Caki2 (cell line): Measurements from ENCODE around the gene EPB41L5. TPM values are rescaled to one million over a fixed set of nuclear protein-coding genes. Genes with fewer than 3 reads are reported as not detected.
"Not testable (repeated sequence)": the region's sequence is repeated elsewhere in the genome, so short reads cannot be mapped to it uniquely, and the experiment has no call there.

Source experiments
- DNase-seq: peaks from one replicate; pipeline ENCODE4 v3.0.0-alpha.2; 2015; ENCODE audit warnings: low read depth
- in situ Hi-C: cut with HindIII; loops from 2 replicates; pipeline ENCODE4 v1.10.0; 2016; ENCODE audit warnings: low sequenced_read_pairs, low pct_unique_long_range_greater_than_20kb, mixed read lengths
- total RNA-seq: library from RNA; depleted of rRNA; stranded (reverse); fragments of >200 nt; shearing (Covaris generic); gene quantifications from 2 replicates; pipeline ENCODE4 v1.2.3, GENCODE V29; 2014; ENCODE audit warnings: low replicate concordance

EPB41L5 gene
- total RNA-seq, 1 experiment from 2014 or later, result 4.8 TPM

DNA sequence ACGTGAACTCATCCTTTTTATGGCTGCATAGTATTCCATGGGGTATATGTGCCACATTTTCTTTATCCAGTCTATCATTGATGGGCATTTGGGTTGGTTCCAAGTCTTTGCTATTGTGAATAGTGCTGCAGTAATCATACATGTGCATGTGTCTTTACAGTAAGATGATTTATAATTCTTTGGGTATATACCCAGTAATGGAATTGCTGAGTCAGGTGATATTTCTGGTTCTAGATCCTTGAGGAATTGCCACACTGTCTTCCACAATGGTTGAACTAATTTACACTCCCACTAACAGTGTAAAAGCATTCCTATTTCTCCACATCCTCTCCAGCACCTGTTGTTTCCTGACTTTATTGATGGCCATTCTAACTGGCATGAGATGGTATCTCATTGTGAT lies 9.6 kb downstream of the EPB41L5 start:
- in situ Hi-C loops, DNase-seq: not testable (repeated sequence)

DNA sequence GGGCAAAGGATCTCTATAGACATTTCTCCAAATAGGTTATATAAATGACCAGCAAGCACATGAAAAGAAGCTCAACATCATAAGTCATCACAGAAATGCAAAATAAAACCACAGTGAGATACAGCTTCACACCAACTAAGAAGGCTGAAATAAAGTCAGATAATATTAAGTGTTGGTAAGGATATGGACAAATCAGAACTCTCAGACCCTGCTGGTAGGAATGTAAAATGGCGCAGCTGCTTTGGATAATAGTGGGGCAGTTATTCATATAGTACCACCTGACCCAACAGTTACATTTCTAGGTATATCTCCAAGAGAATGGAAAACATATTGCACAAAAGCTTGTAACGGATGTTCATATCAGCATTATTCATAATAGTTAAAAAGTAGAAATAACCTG lies 14.0 kb downstream of the EPB41L5 start:
- no peak for DNase-seq
- in situ Hi-C loops, result no loop called here

DNA sequence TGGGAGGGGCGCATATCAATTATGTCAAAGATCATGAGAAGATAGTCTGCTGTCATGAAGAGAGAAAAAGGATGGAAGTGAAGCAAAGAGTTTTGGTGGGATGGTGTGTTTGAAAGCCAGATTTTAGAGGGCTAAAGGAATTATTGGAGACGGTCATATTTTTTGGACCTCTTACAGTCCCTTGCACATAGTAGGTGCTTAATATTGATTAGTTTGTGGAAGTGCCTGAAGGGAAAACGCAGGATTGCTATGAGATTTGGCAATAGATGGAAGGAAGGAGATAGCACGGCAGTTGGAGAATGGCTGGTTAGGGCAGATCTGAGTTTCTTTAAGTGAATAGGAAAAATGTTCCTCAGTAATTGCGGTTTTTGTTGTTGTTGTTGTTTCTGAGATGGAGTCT lies 15.9 kb downstream of the EPB41L5 start:
- in situ Hi-C loops, result no loop called here
- DNase-seq, result no peak

DNA sequence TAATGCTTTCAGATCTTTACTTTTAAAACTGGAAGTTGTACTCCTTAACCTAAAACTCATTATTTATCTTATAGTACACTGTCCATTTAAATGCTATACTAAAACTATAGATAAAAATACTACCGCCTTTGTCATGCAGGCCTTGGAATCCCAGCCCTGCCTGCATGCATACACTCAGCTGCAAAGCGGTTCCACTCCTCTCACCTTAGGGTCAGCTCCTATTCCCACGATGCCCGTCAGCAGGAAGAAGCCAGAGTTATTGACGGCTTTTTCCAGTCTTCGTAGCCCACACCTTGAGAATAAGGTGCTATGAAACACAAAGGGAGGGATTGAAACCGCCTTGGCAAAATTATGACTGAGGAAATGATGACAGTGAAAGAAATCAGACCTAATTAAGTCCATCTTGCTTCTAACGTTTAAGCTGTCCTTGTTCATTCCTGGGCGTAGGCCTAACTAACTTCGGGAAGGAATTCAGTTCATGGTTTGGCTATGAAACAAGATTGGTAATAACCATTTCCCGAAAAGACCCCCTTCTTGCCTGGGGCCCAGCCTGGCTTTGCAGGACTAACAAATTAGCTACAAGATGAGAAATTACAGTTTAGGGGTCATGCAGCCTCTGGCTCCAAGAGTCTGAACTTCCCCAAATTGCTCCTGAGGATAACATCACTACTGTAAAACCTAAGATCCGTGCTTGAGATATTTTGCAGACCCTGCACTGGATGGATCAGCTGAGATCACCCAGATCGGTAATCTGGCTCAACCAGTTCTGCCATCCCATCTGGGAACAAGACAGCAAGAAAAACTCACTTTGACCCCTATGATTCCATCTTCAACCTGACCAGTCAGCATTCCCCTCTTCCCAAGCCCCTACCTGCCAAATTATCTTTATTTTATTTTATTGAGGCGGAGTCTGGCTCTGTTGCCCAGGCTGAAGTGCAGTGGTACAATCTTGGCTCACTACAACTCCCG lies 17.1 kb downstream of the EPB41L5 start:
- in situ Hi-C loops, result no loop called here
- no peak for DNase-seq

DNA sequence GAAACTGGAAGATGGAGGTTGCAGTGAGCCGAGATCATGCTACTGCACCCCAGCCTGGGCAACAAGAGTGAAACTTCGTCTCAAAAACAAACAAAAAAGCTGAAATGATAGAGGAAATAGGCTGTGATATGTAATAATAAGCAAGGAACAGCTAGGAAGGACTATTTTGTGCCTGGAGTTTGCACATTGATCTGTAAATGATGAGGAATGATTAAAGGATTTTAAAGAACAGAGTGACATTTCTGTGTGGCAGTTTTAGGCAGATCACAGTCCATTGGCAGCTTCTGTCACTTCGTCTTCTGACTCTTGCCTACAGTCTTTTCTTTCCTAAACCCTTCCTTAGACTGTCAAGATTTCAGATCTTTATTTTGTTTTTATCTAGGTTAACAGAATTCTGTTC lies 19.4 kb downstream of the EPB41L5 start:
- in situ Hi-C loops, result no loop called here

DNA sequence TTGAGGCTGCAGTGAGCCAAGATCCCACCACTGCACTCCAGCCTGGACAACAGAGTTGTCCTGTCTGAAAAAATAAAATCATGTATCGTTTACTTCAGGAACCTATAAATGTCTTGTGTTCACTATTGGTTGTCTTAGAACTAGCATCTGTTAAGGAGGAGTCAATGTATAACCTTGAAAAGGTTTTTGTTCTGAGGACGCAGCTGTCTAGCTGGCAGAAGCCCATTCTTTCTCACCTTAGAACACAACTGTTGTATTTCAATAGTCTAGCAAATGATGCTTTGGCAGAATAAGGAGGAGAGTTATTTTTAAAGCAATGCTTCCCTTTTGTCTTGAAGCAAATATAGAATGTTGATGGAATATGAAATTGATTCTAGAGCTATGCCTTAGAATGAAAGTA lies 21.1 kb downstream of the EPB41L5 start:
- DNase-seq, result no peak
- in situ Hi-C loops, result no loop called here

More for the DNA sequence above, 19.4 kb downstream of the EPB41L5 start:
- DNase-seq, result no peak

DNA sequence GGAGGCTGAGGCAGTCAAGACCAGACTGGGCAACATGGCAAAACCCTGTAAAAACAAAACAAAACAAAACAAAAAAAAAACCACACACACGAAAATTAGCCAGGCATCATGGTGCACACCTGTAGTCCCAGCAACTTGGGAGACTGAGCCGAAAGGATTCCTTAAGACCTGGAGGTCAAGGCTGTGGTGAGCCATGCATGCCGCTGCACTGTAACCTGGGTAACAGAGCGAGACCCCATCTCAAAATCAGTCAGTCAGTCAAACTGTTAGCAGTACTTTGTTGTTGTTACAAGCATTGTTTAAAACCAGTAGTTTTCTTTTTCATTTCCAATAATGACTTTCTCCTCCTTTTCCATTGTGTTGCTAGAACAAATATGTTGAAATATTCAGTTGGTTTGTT lies 21.7 kb downstream of the EPB41L5 start:
- in situ Hi-C loops, result no loop called here
- no peak for DNase-seq

DNA sequence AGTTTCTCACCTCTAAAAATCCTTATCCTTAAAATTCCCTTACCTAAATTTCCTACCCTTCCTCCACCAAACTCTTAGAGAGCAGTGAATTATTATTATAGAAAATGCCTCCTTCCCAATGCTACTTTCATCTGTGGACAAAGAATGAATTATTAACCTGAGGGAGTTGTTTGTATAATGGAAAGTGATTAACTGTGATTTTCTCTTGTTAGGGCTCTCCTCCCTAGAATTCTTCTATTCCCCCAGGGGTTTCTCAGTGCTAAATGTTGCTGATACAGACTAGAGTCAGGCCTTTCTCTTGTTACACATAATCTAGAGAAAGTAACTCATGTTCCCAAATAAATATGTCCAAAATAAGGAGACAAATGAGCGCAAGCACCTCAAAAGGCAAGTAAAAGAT lies 23.3 kb downstream of the EPB41L5 start:
- DNase-seq, result no peak

DNA sequence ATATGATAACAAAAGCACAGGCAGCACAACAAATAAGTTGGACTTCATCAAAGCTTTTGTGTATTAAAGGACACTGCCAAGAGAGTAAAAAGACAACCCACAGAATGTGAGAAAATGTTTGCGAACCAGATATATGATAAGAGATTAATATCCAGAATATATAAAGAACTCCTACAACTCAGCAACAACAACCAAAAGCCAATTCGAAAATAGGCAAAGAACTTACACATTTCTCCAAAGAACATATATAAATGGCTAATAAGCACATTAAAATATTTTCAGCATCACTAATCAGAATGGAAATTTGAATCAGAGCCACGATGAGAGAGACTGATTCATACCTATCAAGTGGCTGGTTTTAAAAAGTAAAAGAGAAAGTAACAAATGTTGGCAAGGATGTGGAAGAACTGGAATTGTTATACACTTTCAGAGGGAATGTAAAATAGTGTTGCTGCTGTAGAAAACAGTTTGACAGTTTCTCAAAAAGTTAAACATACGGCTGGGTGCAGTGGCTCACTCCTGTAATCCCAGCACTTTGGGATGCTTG lies 25.2 kb downstream of the EPB41L5 start:
- DNase-seq, result no peak
- in situ Hi-C loops, result no loop called here

More for the DNA sequence above, 23.3 kb downstream of the EPB41L5 start:
- in situ Hi-C loops, result no loop called here

DNA sequence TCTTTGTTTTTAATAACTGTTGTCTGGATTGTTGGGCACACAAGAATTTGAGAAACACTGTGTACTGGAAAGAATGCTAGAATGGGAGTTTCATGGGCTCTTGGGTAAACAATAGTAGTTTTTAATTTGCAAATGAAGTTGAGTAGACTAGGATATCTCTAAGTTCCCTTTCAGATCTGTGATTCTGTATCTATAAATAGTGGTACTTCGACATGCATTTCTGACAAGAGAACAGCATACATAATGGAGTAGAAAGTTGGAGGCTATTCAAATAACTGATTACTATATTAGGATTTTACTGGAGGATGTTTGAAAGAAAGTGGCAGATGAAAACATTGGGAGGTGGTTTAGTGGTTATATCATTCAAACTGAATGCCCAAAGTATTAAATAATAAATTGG lies 29.5 kb downstream of the EPB41L5 start:
- in situ Hi-C loops, result no loop called here

DNA sequence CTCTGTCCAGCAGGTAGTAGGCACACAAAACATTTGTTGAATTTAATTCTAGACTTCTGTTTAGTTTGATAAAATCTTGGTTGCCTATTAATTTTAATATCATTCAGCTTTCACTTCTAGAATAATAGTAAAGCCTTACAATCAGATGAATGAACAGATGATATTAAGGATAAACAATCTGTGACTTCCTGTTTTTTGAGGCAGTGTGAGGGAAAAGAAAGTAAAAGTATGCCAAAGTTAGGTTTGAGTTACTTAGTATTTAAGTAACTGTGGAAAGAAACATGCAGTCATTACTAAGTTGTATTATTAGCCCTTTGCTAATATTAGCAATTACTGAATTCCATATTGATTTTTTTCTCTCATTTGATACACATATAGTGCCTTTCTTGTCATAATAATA lies 31.5 kb downstream of the EPB41L5 start:
- DNase-seq, result no peak

More for the DNA sequence above, 29.5 kb downstream of the EPB41L5 start:
- DNase-seq, result no peak

DNA sequence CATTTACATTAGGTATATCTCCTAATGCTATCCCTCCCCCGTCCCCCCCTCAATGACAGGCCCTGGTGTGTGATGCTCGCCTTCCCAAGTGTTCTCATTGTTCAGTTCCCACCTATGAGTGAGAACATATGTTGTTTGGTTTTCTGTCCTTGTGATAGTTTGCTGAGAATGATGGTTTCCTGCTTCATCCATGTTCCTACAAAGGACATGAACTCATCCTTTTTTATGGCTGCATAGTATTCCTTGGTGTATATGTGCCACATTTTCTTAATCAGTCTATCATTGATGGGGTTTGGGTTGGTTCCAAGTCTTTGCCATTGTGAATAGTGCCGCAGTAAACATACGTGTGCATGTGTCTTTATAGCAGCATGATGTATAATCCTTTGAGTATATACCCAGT lies 32.9 kb downstream of the EPB41L5 start:
- in situ Hi-C loops, DNase-seq: not testable (repeated sequence)

More for the DNA sequence above, 31.5 kb downstream of the EPB41L5 start:
- in situ Hi-C loops, result no loop called here

DNA sequence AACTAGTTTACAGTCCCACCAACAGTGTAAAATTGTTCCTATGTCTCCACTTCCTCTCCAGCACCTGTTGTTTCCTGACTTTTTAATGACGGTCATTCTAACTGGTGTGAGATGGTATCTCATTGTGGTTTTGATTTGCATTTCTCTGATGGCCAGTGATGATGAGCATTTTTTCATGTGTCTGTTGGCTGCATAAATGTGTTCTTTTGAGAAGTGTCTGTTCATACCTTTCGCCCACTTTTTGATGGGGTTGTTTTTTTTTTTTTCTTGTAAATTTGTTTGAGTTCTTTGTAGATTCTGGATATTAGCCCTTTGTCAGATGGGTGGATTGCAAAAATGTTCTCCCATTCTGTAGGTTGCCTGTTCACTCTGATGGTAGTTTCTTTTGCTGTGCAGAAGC lies 33.4 kb downstream of the EPB41L5 start:
- DNase-seq, in situ Hi-C loops: not testable (repeated sequence)

DNA sequence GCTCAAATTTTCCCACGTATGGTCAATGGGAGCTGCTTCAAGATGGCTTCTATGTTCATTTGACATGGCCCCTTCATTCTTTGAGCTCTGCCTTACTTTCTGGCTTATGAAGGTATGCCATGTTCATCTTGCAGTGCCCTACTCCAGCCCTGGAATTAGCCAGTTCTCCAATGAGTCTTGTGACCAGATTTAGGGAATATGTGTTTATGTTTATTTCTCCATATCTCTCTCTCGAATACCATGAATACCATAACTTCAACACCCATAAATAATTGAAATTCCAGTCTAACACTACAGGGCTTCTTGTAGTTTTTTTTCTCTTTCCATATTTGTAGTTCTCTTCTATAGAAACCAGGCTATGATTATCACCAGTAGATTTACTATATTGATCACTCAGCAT lies 39.7 kb downstream of the EPB41L5 start:
- DNase-seq, result no peak
- in situ Hi-C loops, result no loop called here

DNA sequence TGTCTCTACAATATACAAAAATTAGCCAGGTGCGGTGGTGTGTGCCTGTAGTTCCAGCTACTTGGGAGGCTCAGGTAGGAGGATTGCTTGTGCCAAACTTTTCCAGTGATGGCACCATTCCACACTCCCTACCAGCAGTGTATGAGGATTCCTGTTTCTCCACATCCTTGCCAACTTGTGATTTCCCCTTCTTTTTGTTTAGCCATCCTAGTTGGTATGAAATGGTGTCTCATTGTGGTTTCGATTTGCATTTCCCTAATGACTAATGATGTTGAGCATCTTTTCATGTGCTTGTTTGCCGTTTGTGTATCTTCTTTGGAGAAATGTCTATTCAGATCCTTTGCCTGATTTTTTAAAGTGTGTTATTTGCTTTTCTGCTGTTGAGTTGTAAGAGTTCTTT lies 41.0 kb downstream of the EPB41L5 start:
- DNase-seq, result no peak
- in situ Hi-C loops, result no loop called here

DNA sequence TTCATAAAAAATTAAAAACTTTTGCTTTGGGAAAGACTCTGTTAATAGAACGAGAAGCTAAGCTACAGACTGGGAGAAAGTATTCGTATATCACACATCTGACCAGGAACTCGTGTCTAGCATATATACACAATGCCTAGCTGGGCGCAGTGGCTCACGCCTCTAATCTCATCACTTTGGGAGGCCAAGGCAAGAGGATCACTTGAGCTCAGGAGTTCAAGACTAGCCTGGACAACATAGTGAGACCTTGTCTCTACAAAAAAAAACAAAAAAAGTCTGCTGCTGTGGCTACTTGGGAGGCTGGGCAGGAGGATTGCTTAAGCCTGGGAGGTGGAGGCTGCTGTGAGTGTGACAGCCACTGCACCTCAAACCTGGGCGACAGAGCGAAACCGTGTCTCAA lies 46.6 kb downstream of the EPB41L5 start:
- in situ Hi-C loops, result no loop called here
- no peak for DNase-seq

DNA sequence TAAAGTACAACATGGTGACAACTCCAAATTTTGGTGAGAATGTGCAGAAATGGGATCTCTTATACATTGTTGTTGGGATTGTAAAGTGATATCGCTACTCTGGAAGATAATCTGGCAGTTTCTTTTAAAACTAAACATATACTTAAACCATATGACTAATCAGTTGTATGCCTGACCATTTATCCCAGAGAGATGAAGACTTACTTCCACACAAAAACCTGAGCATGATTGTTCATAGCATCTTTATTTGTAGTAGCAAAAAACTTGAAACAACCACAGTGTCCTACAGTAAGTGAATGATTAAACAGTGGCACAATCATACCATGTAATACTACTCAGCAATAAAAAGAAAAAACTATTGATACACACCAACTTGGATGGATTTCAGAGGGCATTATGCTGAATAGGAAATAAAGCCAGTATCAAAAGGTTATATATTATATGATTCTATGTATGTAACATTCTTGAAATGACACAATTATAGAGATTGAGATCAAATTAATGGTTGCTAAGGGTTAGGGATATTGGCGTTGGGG lies 47.3 kb downstream of the EPB41L5 start:
- in situ Hi-C loops, result no loop called here

DNA sequence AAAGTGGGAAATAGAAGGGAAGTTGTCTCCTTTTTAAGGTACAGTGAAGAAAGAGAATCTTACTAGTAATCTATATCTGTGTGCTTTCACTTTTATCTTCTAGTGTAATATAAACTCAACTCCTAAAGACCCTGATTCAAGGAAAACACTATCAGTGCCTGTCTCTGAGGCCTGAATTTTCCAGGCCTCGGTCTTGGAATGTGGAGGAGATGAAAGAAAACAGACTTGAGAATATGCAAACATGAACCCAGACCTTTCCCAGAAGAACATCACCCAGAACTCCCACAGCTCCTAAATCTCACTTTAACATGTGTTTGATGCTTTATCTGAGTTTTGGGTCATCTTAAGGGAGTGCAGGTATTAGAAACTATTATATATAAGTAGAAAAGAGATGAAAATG lies 51.8 kb downstream of the EPB41L5 start:
- no peak for DNase-seq
- in situ Hi-C loops, result no loop called here

More for the DNA sequence above, 47.3 kb downstream of the EPB41L5 start:
- no peak for DNase-seq

DNA sequence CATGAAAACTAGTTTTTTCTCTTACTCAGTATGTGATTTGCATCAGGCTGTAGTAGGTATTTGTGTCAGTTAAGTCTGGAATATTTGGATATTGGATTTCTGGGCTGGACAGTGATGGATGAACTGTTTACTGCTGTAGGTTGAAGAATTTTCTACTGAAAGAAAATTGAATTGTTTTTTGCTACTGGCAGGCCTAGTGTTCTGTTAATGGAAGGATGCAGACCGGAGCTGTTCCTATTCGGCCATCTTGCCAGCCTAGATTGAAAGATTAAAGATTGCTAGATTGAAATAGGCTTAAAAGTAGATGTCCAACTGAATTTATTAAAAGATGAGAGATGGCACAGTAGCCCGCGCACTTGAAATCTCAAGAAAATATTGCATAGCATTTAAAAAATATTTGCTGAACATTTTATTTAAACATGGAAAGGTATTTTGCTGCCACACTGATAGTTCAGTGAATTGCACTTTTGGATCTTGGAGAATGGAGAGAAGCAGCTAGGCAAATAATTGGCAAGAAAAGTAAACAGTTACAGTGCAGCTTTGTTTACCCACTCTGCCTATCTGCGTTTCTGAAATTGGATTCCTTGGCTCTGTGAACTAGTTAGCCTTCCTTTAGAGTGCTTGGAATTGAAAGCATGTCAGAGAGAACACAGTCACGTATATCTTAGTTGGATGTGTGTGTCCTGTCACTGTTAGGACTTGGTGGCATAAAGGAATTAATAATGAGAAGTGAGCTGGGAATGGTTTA lies 54.1 kb downstream of the EPB41L5 start:
- no peak for DNase-seq
- in situ Hi-C loops, result no loop called here
